OCI-LY7 (cell line): Measurements from ENCODE around the gene ANKUB1.

Experiments used
- EZH2phosphoT487 ChIP-seq: fragments of 200-600 bp; sonication (generic); IDR thresholded peaks from 2 replicates; pipeline ENCODE4 v1.6.1; 2018; ENCODE audit warnings: low read depth, borderline replicate concordance, mild to moderate bottlenecking, mixed run types, antibody characterized with exemption, low read length, moderate library complexity, mixed read lengths
- TF ChIP-seq, protein P1 (sequence below): fragments of 200-600 bp; sonication (generic); conservative IDR thresholded peaks from 2 replicates; pipeline ENCODE4 v1.5.1; 2014; ENCODE audit warnings: mild to moderate bottlenecking, antibody characterized with exemption, low read length, moderate library complexity, mixed read lengths

DNA sequence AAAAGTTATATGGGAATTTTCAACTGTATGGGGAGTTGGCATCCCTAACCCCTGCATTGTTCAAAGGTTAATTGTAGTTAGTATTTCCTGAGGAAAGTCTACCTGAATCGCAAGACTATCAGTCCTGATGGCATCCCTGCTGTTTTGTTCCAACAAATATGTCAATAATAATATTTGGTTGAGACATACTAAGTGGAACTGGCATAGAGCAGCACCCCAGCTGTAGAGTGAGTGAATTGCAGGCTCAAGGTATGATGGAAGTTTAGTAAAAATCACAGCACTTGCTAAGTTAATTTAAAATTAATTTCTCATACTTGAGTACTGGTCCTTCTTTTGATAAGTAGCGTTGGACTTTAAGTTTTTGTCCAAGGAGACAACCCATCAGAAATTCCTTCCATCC, 22.1 kb downstream of the ANKUB1 start:
- TF ChIP-seq, protein P1, sequence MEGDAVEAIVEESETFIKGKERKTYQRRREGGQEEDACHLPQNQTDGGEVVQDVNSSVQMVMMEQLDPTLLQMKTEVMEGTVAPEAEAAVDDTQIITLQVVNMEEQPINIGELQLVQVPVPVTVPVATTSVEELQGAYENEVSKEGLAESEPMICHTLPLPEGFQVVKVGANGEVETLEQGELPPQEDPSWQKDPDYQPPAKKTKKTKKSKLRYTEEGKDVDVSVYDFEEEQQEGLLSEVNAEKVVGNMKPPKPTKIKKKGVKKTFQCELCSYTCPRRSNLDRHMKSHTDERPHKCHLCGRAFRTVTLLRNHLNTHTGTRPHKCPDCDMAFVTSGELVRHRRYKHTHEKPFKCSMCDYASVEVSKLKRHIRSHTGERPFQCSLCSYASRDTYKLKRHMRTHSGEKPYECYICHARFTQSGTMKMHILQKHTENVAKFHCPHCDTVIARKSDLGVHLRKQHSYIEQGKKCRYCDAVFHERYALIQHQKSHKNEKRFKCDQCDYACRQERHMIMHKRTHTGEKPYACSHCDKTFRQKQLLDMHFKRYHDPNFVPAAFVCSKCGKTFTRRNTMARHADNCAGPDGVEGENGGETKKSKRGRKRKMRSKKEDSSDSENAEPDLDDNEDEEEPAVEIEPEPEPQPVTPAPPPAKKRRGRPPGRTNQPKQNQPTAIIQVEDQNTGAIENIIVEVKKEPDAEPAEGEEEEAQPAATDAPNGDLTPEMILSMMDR: peak; percentile 28; the same call in 1 of the 2 replicates
- TF ChIP-seq EZH2phosphoT487: no peak
